Rectal smooth muscle tissue (tissue), 1 donor: ENCODE data around the gene CTDP1.
"Not testable (repeated sequence)": the region's sequence is repeated elsewhere in the genome, so short reads cannot be mapped to it uniquely, and the experiment has no call there.

Source experiments
- H3K27ac ChIP-seq: one replicate; pipeline ENCODE4 v1.7.0; 2013; ENCODE audit warnings: low read depth, low read length, inconsistent platforms
- H3K27me3 ChIP-seq: one replicate; pipeline ENCODE4 v1.7.0; 2013; ENCODE audit warnings: low read length; ENCODE audit not compliant: control insufficient read depth, insufficient read depth
- H3K36me3 ChIP-seq: one replicate; pipeline ENCODE4 v1.7.0; 2013; ENCODE audit warnings: low read length; ENCODE audit not compliant: control insufficient read depth, insufficient read depth
- H3K4me1 ChIP-seq: one replicate; pipeline ENCODE4 v1.7.0; 2013; ENCODE audit warnings: low read length; ENCODE audit not compliant: control insufficient read depth, insufficient read depth
- H3K4me3 ChIP-seq: one replicate; pipeline ENCODE4 v1.7.0; 2013; ENCODE audit warnings: low read length
- H3K9ac ChIP-seq: one replicate; pipeline ENCODE4 v1.7.0; 2013; ENCODE audit warnings: low read length

CTDP1 gene

DNA sequence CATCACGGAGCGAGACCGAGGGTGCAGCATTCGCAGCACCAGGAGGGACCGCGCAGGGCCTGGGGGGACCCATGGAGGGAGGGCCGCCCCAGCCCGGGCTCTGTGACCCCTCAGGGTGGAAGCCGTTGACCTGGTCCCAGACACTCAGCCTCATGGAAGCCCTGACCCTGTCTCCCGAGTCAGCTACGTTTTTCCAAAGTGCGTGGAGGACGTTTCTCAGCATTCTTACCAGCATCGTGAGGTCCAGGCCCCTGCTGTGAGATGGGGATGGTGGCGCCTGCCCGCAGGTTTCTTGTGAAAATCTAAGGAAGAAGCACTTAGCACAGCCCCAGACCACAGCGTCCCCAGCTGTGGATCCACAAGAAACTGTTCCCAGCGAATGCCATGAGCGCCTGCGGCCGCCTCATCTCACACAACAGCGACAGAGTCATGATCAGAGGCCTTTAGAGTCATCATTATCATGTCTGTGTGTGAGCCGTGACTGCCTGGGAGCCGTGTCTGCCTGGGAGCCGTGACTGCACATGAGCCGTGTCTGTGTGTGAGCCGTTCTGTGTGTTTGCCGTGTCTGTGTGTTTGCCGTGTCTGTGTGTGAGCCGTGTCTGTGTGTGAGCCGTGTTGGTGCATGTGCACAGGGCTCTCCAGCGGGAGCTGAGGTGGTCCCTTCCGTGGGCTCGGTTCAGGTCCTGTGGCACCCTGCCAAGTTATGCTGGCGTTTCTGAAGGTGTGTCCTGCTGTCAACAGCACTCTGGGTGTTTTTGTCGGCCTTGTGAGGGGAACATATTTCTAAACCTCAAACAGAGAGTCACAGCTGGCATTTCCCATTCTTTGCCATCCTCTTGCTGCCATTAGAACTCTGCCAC, 68.9 kb downstream of the CTDP1 start:
- Histone ChIP-seq H3K4me3 (no peak overlapping the region), H3K27ac (no peak overlapping the region), H3K27me3 (no peaks in the 10 kb centered on the region), H3K4me1 (no peaks in the 10 kb centered on the region), H3K9ac (no peak overlapping the region), H3K36me3 (peaks cover 9% of the 10 kb centered on the region)

DNA sequence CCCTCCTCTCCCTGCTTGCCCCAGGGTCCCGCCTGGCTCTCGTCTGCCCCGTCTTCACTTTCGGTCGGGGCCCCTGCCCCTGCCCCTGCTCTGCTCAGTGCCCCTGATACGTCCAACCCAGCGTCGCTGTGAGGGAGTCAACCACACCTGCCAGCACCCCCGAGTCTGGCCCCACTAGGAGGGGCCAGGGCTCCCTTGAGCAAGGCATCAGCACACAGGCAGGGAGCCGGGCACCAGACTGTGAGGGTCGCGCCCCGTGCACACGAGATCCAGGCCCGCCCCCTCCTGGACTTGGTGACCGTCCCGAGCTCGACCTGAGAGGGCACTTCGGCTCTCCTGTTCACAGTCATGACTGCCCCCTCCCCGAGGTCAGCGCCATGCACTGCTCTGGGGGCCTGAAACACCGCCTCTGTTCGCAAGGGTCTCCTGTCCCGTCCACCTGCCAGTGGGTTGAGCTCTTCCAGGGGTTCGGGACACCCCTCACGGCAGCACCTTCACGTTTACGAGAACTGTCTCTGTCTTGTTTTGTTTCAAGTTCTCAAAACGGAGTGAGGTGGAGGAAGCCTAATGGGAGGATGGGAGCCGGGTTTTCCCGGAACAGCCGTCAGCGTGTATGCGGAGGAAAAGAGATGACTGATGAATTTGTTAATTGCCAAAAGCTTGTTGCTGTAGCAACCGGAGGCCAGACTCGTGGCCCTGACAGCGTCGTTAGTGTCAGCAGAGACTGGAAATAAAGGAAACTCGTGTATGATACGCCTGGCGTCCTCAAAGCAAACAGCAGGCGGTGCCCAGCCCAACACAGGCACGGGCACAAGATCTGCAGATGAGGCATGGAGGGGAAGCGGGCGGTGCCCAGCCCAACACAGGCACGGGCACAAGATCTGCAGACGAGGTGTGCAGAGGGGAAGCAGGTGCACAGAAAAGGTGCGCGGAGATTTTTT, 69.9 kb downstream of the CTDP1 start:
- peaks cover 12% of the 10 kb centered on the region for H3K36me3 ChIP-seq
- no peaks in the 10 kb centered on the region for H3K27me3 ChIP-seq
- H3K4me3 ChIP-seq = no peak overlapping the region
- H3K27ac ChIP-seq = no peak overlapping the region
- H3K9ac ChIP-seq = no peak overlapping the region
- no peaks in the 10 kb centered on the region for H3K4me1 ChIP-seq

DNA sequence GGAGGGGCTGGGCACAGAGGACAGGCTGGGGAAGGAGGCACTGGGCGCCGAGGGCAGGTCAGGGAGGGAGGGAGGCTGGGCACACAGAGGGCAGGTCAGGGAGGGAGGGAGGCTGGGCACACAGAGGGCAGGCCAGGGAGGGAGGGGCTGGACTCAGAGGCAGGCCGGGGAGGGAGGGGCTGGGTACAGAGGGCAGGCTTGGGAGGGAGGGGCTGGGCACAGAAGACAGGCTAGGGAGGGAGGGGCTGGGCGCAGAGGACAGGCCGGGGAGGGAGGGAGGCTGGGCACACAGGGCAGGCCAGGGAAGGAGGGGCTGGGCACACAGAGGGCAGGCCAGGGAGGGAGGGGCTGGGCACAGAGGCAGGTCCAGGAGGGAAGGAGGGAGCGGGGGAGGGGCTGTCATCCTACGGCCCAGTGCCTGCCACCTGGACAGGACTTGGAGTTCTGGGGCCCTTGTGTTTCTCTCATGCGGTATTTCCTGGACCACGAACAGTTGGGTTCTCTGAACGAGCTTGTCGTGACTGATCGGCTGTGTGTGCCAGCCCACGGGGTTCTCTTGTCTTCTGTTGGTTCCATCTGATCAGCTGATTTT, 71.5 kb downstream of the CTDP1 start:
- Histone ChIP-seq H3K27me3 (no peaks in the 10 kb centered on the region), H3K36me3 (peaks cover 12% of the 10 kb centered on the region), H3K27ac (no peak overlapping the region), H3K4me1 (no peaks in the 10 kb centered on the region), H3K9ac (no peak overlapping the region), H3K4me3 (no peak overlapping the region)

DNA sequence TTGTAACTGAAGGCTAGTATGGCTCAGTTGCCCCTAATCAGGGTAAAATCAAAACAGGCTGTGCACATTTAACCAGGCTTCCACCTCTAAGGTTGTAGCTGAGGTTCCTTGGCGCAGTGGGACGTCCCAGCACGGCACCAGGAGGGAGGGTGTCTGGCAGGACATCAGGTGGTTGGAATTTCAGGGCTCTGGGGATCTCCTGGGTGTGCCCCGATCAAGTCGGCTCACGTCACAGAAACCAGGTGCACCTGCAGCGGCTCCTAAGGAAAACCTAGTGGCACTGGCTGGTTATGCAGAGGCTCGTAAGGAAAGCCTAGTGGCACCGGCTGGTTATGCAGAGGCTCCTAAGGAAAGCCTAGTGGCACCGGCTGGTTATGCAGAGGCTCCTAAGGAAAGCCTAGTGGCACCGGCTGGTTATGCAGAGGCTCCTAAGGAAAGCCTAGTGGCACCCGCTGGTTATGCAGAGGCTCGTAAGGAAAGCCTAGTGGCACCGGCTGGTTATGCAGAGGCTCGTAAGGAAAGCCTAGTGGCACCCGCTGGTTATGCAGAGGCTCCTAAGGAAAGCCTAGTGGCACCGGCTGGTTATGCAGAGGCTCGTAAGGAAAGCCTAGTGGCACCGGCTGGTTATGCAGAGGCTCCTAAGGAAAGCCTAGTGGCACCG, 72.4 kb downstream of the CTDP1 start:
- H3K4me1 ChIP-seq, H3K4me3 ChIP-seq, H3K27me3 ChIP-seq, H3K27ac ChIP-seq, H3K9ac ChIP-seq: not testable (repeated sequence)
- peaks cover 12% of the 10 kb centered on the region for H3K36me3 ChIP-seq

DNA sequence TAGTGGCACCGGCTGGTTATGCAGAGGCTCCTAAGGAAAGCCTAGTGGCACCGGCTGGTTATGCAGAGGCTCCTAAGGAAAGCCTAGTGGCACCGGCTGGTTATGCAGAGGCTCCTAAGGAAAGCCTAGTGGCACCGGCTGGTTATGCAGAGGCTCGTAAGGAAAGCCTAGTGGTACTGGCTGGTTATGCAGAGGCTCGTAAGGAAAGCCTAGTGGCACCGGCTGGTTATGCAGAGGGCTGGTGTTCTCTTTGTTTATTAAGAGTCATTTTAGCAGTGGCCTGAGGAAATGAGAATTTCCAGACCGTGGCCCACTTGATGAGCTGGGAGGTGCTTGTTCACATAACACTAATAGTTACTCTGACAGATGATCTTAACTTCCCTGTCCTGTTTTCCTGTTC, 73.3 kb downstream of the CTDP1 start:
- H3K27me3 ChIP-seq, H3K9ac ChIP-seq, H3K4me3 ChIP-seq, H3K27ac ChIP-seq, H3K4me1 ChIP-seq: not testable (repeated sequence)
- H3K36me3 ChIP-seq = peaks cover 12% of the 10 kb centered on the region

DNA sequence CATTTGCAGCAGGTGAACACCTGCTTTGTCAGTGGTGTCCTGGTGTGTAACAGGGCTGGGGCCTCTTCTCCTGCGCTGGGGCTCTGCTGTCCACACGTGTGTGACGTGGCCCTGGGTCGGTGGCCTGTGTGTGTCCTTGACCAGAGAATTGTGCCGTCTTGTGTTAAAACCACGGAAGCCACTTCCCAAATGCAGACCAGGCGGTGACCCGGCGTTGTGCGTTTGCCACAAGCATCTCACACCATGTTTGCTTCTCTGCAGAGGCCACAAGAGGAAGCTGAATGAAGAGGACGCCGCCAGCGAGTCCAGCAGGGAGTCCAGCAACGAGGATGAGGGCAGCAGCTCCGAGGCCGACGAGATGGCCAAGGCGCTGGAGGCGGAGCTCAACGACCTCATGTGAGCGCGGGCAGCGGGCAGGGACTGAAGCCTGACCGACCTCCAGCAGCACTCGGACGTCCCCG, 73.8 kb downstream of the CTDP1 start:
- Histone ChIP-seq H3K4me1 (no peaks in the 10 kb centered on the region), H3K27ac (no peak overlapping the region), H3K27me3 (no peaks in the 10 kb centered on the region), H3K36me3 (peaks cover 12% of the 10 kb centered on the region), H3K4me3 (no peak overlapping the region), H3K9ac (no peak overlapping the region)

DNA sequence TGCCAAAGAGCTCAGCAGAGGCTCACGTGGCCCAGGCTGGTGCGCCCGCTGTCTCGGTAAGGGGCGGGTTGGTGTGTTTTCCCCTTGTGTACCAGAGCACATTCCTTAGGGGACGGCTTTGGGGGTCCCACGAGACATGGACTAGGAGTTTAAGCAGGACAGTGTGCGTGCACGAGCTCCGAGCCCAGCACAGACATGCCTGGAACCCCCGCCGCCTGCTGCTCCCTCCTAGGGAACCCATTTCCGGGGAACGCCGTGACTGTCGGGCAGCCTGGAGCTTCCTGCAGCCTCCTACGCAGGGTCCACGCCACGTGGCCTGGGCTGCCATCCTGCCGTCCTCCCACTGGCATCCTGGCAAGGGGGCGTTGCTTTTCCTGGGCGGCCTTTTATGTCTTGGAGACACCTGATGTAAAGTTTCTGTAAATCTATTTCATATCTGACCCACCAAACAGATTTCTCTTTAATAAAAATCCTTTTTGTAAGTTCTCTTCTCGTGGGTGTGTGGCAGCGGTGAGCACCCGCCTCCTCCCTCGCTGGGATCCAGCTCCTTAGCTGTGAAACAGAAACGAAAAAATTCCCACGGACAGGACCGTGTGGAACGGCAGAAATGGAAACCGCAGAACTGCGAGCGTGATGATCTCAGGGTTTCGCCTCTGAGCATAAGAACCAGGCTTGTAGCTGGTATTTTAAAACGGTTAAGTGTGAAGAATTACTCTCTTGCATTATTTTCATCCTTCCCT, 74.6 kb downstream of the CTDP1 start:
- Histone ChIP-seq H3K27me3 (no peaks in the 10 kb centered on the region), H3K4me1 (no peaks in the 10 kb centered on the region), H3K9ac (no peak overlapping the region), H3K36me3 (peaks cover 10% of the 10 kb centered on the region), H3K27ac (no peak overlapping the region), H3K4me3 (no peak overlapping the region)

DNA sequence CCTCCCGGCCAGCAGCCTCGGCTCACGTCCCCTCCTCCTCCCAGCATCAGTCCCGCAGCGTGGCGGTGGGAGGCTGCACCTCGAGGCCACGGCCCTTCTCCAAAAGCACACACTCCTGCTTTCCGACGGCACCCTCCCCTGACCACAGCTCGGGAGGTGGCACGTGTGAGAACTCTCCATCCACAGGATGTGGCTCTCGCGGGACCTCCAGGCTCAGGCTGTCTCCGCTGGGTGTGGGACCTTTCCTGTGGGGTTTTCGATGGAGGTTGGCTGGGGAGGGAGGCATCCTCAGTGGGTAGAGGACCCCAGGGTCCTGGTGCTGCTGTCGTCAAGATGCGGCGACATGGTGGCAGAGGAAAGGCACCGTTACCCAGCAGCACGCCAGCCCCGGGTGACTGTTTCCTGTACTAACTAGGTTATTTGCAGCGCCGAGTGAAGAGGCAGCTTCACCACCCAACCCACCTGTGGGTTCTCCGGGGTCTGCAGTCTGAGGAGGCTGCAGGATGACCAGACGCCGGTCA, 75.3 kb downstream of the CTDP1 start:
- Histone ChIP-seq H3K27me3 (no peaks in the 10 kb centered on the region), H3K4me3 (no peak overlapping the region), H3K36me3 (peaks cover 10% of the 10 kb centered on the region), H3K4me1 (no peaks in the 10 kb centered on the region), H3K27ac (no peak overlapping the region), H3K9ac (no peak overlapping the region)

DNA sequence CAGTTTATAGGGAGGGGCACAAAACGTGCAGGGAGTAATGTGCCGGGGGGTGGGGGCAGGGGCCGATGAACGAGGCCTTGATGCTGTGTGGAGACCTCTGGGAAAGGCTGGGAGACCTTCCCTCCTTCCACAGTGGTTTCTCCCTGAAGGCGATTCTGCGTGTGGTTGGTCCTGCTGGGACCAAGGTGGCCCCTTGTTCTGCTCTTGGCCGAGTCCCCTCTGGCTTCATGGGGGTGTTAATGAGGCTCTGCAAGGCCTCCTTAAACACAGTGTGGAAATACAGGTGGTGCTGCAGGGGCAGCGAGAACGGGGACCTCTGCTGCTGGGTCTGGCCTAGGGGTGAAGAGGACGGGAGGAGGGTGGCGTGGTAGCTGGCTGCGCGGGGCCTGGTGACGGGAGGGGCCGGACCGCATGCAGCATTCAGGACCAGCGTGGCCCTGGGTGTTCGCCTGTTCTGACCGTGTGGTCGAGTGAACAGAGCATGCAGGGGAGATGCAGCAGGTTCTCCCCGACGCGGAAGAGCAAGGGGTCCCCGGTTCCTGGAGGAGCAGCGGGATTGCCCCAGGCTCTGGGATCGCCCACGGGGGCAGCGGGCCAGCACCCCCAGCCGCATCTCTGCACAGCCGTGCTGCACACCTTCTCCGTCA, 76.0 kb downstream of the CTDP1 start:
- Histone ChIP-seq H3K36me3 (peaks cover 10% of the 10 kb centered on the region), H3K9ac (no peak overlapping the region), H3K27me3 (no peaks in the 10 kb centered on the region), H3K4me1 (no peaks in the 10 kb centered on the region), H3K4me3 (no peak overlapping the region), H3K27ac (no peak overlapping the region)

DNA sequence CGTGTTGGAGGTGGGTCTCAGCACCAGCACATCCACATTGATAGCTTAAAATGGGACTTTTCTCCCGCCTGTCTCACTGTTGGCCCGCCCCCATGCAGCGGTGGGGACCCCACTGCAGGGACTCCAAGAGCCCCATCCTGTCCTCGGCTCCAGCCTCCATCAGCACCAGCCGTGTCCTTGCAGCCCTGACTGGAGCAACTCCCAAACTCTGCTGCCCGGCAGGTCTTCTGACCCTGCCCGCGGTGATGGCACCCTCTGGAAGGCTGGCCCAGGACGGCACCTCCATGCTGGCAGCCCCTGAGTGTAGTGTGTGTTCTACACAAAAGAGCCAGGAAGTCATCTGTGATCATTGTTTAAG, 76.5 kb downstream of the CTDP1 start:
- H3K4me1 ChIP-seq = no peaks in the 10 kb centered on the region
- H3K4me3 ChIP-seq = no peak overlapping the region
- no peak overlapping the region for H3K27ac ChIP-seq
- no peaks in the 10 kb centered on the region for H3K27me3 ChIP-seq
- no peak overlapping the region for H3K9ac ChIP-seq
- H3K36me3 ChIP-seq = peaks cover 10% of the 10 kb centered on the region

DNA sequence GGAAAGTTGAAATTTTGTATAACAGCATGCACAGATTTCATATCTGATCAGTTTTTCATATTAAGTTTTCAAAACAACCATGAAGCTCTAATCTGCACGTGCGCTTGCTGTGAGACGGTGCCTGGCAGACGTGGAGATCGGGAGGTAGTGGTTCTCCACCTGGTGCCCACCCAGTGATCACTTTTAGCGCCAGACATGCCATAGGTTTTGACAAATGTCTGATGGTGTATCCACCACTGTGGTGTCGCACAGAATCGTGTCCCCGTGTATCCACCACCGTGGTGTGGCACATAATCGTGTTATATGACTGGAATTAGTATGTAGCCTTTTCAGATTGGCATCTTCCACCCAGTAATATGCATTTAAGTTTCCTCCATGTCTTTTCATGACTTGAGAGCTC, 77.2 kb downstream of the CTDP1 start:
- H3K4me3 ChIP-seq = no peak overlapping the region
- H3K27me3 ChIP-seq = no peaks in the 10 kb centered on the region
- H3K9ac ChIP-seq = no peak overlapping the region
- no peak overlapping the region for H3K27ac ChIP-seq
- H3K4me1 ChIP-seq = no peaks in the 10 kb centered on the region
- H3K36me3 ChIP-seq = peaks cover 10% of the 10 kb centered on the region
